ENCODE data around the gene MALSU1.

The MALSU1 gene

GRCh38 chr7:23298885-23299769 lies at the start of gene MALSU1:
TSS of gene MALSU1 (plus strand) at chr7:23299339. CDS start at chr7:23299353, 14 bp downstream.
- H3K36me3 ChIP-seq (ENCODE audit: insufficient read depth, low read length) = peaks cover 7% of the 10 kb centered on the region
- H2AFZ ChIP-seq (ENCODE audit: low read length, unreplicated experiment) = peak within 1 kb of the TSS; percentile 92
- peak within 1 kb of the TSS; percentile 53 for H3K27ac ChIP-seq (ENCODE audit: low read depth, low read length)
- H3K27me3 ChIP-seq (ENCODE audit: insufficient read depth, low read length) = no peaks in the 10 kb centered on the region
- H3K4me1 ChIP-seq (ENCODE audit: control insufficient read depth, insufficient read depth, low read length, unreplicated experiment) = peaks cover 38% of the 10 kb centered on the region
- peaks cover 46% of the 10 kb centered on the region for H3K79me2 ChIP-seq (ENCODE audit: control insufficient read depth, insufficient read depth, low read length, unreplicated experiment)
- H3K4me3 ChIP-seq (ENCODE audit: low read depth, low read length) = peak within 1 kb of the TSS; percentile 86

GRCh38 chr7:23249486-23249885 lies 49.7 kb upstream of the MALSU1 start:
- Histone ChIP-seq H3K27ac (ENCODE audit: low read depth, low read length) (no peak overlapping the region), H3K36me3 (ENCODE audit: insufficient read depth, low read length) (peaks cover 50% of the 10 kb centered on the region), H3K4me1 (ENCODE audit: control insufficient read depth, insufficient read depth, low read length, unreplicated experiment) (peaks cover 5% of the 10 kb centered on the region), H3K79me2 (ENCODE audit: control insufficient read depth, insufficient read depth, low read length, unreplicated experiment) (peaks cover 22% of the 10 kb centered on the region), H3K27me3 (ENCODE audit: insufficient read depth, low read length) (no peaks in the 10 kb centered on the region), H3K4me3 (ENCODE audit: low read depth, low read length) (no peak overlapping the region), H2AFZ (ENCODE audit: low read length, unreplicated experiment) (no peak overlapping the region)

GRCh38 chr7:23254051-23254681 lies 45.0 kb upstream of the MALSU1 start:
- Histone ChIP-seq H3K4me1 (ENCODE audit: control insufficient read depth, insufficient read depth, low read length, unreplicated experiment) (no peaks in the 10 kb centered on the region), H3K27ac (ENCODE audit: low read depth, low read length) (no peak overlapping the region), H3K4me3 (ENCODE audit: low read depth, low read length) (no peak overlapping the region), H3K27me3 (ENCODE audit: insufficient read depth, low read length) (no peaks in the 10 kb centered on the region), H3K36me3 (ENCODE audit: insufficient read depth, low read length) (peaks cover 65% of the 10 kb centered on the region), H3K79me2 (ENCODE audit: control insufficient read depth, insufficient read depth, low read length, unreplicated experiment) (peaks cover 5% of the 10 kb centered on the region), H2AFZ (ENCODE audit: low read length, unreplicated experiment) (no peak overlapping the region)

GRCh38 chr7:23256731-23257130 lies 42.4 kb upstream of the MALSU1 start:
- no peaks in the 10 kb centered on the region for H3K4me1 ChIP-seq (ENCODE audit: control insufficient read depth, insufficient read depth, low read length, unreplicated experiment)
- no peak overlapping the region for H3K27ac ChIP-seq (ENCODE audit: low read depth, low read length)
- no peak overlapping the region for H2AFZ ChIP-seq (ENCODE audit: low read length, unreplicated experiment)

GRCh38 chr7:23260371-23260770 lies 38.8 kb upstream of the MALSU1 start:
- Histone ChIP-seq H3K36me3 (ENCODE audit: insufficient read depth, low read length) (peaks cover 22% of the 10 kb centered on the region), H3K79me2 (ENCODE audit: control insufficient read depth, insufficient read depth, low read length, unreplicated experiment) (no peaks in the 10 kb centered on the region), H3K4me3 (ENCODE audit: low read depth, low read length) (no peak overlapping the region), H3K4me1 (ENCODE audit: control insufficient read depth, insufficient read depth, low read length, unreplicated experiment) (no peaks in the 10 kb centered on the region), H2AFZ (ENCODE audit: low read length, unreplicated experiment) (no peak overlapping the region), H3K27me3 (ENCODE audit: insufficient read depth, low read length) (no peaks in the 10 kb centered on the region), H3K27ac (ENCODE audit: low read depth, low read length) (no peak overlapping the region)

More at GRCh38 chr7:23256731-23257130, 42.4 kb upstream of the MALSU1 start:
- Histone ChIP-seq H3K4me3 (ENCODE audit: low read depth, low read length) (no peak overlapping the region), H3K79me2 (ENCODE audit: control insufficient read depth, insufficient read depth, low read length, unreplicated experiment) (no peaks in the 10 kb centered on the region), H3K27me3 (ENCODE audit: insufficient read depth, low read length) (no peaks in the 10 kb centered on the region), H3K36me3 (ENCODE audit: insufficient read depth, low read length) (peaks cover 52% of the 10 kb centered on the region)

GRCh38 chr7:23261843-23262452 lies 37.2 kb upstream of the MALSU1 start:
- Histone ChIP-seq H3K27me3 (ENCODE audit: insufficient read depth, low read length) (no peaks in the 10 kb centered on the region), H3K4me1 (ENCODE audit: control insufficient read depth, insufficient read depth, low read length, unreplicated experiment) (no peaks in the 10 kb centered on the region), H3K79me2 (ENCODE audit: control insufficient read depth, insufficient read depth, low read length, unreplicated experiment) (no peaks in the 10 kb centered on the region), H3K4me3 (ENCODE audit: low read depth, low read length) (no peak overlapping the region), H3K27ac (ENCODE audit: low read depth, low read length) (no peak overlapping the region), H2AFZ (ENCODE audit: low read length, unreplicated experiment) (no peak overlapping the region), H3K36me3 (ENCODE audit: insufficient read depth, low read length) (peaks cover 27% of the 10 kb centered on the region)

- Histone ChIP-seq H3K4me1 (ENCODE audit: control insufficient read depth, insufficient read depth, low read length, unreplicated experiment) (no peaks in the 10 kb centered on the region), H3K27me3 (ENCODE audit: insufficient read depth, low read length) (no peaks in the 10 kb centered on the region), H3K4me3 (ENCODE audit: low read depth, low read length) (no peak overlapping the region), H3K36me3 (ENCODE audit: insufficient read depth, low read length) (peaks cover 24% of the 10 kb centered on the region; the same call in 1 of the 2 replicates), H2AFZ (ENCODE audit: low read length, unreplicated experiment) (no peak overlapping the region), H3K27ac (ENCODE audit: low read depth, low read length) (no peak overlapping the region), H3K79me2 (ENCODE audit: control insufficient read depth, insufficient read depth, low read length, unreplicated experiment) (no peaks in the 10 kb centered on the region)
These were observed 34.2 kb upstream of the MALSU1 start for GRCh38 chr7:23264916-23265458.

GRCh38 chr7:23266918-23267317 lies 32.2 kb upstream of the MALSU1 start:
- no peaks in the 10 kb centered on the region for H3K4me1 ChIP-seq (ENCODE audit: control insufficient read depth, insufficient read depth, low read length, unreplicated experiment)
- H3K4me3 ChIP-seq (ENCODE audit: low read depth, low read length) = no peak overlapping the region
- H3K36me3 ChIP-seq (ENCODE audit: insufficient read depth, low read length) = peaks cover 18% of the 10 kb centered on the region; the same call in 1 of the 2 replicates
- H3K79me2 ChIP-seq (ENCODE audit: control insufficient read depth, insufficient read depth, low read length, unreplicated experiment) = no peaks in the 10 kb centered on the region
- no peaks in the 10 kb centered on the region for H3K27me3 ChIP-seq (ENCODE audit: insufficient read depth, low read length)
- H3K27ac ChIP-seq (ENCODE audit: low read depth, low read length) = no peak overlapping the region
- H2AFZ ChIP-seq (ENCODE audit: low read length, unreplicated experiment) = no peak overlapping the region

- Histone ChIP-seq H3K4me1 (ENCODE audit: control insufficient read depth, insufficient read depth, low read length, unreplicated experiment) (no peaks in the 10 kb centered on the region), H3K4me3 (ENCODE audit: low read depth, low read length) (no peak overlapping the region), H3K27me3 (ENCODE audit: insufficient read depth, low read length) (no peaks in the 10 kb centered on the region), H3K27ac (ENCODE audit: low read depth, low read length) (no peak overlapping the region), H3K36me3 (ENCODE audit: insufficient read depth, low read length) (peaks cover 18% of the 10 kb centered on the region; the same call in 1 of the 2 replicates), H2AFZ (ENCODE audit: low read length, unreplicated experiment) (no peak overlapping the region), H3K79me2 (ENCODE audit: control insufficient read depth, insufficient read depth, low read length, unreplicated experiment) (no peaks in the 10 kb centered on the region)
These were observed 31.8 kb upstream of the MALSU1 start for GRCh38 chr7:23267357-23267756.

- Histone ChIP-seq H3K27me3 (ENCODE audit: insufficient read depth, low read length) (no peaks in the 10 kb centered on the region), H3K36me3 (ENCODE audit: insufficient read depth, low read length) (peaks cover 18% of the 10 kb centered on the region; the same call in 1 of the 2 replicates), H3K4me3 (ENCODE audit: low read depth, low read length) (no peak overlapping the region), H3K27ac (ENCODE audit: low read depth, low read length) (no peak overlapping the region), H2AFZ (ENCODE audit: low read length, unreplicated experiment) (no peak overlapping the region), H3K4me1 (ENCODE audit: control insufficient read depth, insufficient read depth, low read length, unreplicated experiment) (no peaks in the 10 kb centered on the region), H3K79me2 (ENCODE audit: control insufficient read depth, insufficient read depth, low read length, unreplicated experiment) (no peaks in the 10 kb centered on the region)
These were observed 31.0 kb upstream of the MALSU1 start for GRCh38 chr7:23268167-23268566.

Data from ACC112 (cell line).